GM18520 (cell line): Measurements from ENCODE around the gene WSB1.

Experiments
- ATAC-seq: cut with Tn5 transposase; IDR thresholded peaks from one replicate; pipeline ENCODE4 v1.9.1; 2021; ENCODE audit not compliant: unreplicated experiment

Gene WSB1

DNA sequence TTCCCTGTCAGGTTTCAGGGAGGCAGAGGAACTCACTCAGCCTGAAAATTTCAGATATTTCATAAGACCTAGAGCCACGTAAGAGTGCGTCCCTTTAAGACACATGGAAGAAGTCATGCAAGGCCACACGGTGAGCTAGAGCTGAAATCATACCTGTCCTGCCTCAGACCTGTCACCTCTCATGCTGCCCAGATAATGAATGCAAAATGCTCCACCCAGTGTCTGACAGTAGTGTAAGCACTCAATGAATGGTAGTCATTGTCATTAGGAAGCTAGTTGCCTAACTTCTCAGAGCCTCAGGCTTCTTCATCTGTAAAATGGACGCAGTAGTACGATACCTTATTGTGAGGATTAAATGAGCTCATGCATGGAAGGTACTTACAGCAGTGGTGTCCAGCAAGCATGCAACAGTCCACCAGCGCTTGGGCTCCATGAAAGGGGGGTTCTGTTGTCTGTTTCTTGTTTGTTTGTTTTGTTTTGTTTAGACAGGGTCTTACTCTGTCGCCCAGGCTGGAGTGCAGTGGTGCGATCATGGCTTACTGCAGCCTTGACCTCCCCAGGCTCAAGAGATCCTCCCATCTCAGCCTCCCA is 60.7 kb downstream of the WSB1 start:
- ATAC-seq = no peak

DNA sequence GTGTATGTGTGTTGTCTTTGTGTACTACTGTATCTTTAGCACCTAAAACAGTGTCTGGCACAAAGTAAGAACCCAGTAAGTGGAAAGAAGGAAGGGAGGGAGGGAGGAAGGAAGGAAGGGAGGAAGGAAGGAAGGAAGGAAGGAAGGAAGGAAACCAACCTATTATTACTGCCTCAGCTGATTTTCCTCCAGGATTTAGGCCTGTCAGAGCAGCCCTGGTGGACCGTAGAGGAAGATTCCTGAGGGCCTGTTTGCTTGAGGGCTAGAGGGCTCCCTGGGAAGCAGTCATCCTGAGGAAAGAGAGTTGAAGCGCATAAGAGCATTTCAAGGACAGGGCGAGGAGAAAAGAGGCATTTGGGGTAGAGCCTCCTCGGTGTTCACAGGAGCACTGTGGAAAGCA is 61.5 kb downstream of the WSB1 start:
- ATAC-seq = no peak

DNA sequence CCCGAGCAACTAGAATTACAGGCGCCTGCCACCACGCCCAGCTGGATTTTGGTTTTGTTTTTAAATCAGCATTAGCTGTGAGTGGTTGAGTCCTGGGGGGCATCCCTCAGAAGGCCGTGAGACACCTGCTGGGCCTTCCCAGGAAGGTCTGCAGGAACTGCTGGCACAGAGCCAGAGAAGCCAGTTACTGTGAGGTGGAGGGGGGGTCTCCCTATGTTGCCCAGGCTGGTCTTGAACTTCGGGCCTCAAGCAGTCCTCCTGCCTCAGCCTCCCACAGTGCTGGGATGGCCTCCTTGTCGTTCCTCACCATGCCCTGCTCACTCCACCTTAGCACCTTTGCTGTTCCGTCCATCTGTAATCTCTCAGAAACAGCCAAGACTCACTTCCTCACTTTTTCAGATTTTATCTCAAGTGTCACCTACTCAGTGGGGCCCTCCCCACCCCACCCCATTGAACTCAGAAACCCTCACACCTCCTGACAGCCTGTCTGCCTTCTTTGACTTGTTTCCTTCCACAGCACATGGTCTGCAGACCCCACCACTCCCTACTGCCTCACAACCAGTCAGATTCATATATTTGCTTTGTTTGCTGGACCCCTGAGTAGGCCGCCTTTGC is 62.3 kb downstream of the WSB1 start:
- ATAC-seq = no peak

DNA sequence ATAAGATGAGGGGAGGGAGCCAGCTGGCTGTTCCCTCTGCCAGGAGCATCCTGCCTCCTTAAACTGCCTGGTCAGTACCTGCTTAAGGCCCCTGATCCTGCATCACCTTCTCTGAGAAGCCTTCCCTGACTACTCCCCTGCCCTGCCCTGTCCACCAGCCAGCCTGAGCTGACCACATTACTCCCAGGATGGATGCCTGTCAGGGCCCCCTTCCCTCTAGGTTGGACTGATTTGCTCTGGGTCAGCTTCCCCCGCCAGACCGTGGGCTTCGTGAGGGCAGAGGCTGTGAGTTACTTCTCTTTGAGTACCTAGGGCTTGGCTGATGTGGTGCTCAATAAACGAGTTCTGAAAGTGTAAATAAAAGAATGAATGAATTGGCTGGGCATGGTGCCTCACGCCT is 63.3 kb downstream of the WSB1 start:
- no peak for ATAC-seq

DNA sequence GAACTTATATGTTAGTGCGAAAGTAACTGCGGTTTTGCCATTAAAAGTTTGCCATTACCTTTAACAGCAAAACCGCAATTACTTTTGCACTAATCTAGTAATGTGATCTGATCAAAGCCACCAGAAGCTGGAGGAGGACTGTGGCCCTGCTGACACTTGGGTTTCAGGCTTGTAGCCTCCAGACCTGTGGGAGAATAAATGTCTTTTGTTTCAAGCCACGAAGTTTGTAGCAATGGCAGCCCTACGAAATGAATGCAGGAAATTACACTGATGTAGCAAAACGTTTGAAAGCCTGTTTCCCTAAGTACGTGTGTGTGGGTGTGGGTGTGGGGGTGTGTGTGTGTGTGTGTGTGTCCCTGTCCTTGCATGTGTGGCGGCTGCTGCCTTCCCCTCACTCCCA is 66.6 kb downstream of the WSB1 start:
- no peak for ATAC-seq

DNA sequence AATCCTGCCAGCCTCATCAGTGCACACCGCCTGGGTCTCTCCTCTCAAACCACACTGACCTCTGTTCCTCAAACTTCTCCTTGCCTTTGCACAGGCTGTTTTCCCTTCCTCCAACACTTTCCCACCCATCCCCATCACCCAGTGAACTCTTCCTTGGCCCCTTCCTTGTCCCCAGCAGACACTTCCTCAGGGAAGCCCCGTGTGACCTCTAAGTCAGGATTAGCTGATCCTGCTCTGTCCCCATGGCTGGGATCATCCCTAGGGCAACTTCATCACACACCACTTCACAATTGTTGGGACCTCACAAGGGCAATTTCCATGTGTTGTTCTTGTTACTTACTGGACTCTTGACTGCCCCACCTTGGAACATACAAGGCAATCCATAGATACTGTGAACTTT is 67.8 kb downstream of the WSB1 start:
- ATAC-seq = no peak

DNA sequence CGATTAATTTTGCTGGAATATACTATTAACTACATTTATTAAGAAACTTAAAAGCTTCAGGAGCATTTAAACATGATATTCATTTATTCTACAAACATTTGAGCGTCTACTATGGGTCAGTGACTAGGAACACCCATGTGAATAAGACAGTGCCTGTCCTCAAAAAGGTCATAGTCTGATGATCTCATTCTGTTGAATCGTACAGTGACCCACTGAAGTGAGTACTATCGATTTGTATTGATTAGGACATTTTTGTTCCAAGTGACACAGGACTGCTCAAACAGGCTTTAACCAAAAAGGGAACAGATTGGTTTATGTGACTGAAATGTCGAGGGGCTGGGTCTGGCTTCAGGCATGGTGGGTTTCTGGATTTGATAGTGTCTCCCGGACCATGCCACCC is 68.6 kb downstream of the WSB1 start:
- no peak for ATAC-seq

DNA sequence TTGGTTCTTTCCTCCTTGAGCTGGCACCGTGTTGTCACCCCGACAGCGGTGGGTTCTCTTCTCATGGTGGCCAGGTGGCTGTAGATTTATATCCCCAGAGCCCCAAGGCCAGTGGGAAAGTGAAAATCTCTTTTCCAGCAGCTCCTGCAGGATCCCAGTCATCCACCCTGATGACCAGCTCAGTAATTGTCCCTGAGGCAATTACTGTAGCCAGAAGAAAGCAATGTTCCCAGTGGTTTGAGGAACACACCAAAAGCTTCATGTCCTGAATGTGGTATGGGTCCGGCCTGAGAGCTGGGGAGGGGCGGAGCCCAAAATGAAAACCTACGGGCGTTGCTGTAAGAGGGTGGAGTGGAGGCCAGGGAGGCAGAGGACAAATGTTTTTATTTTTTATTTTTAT is 69.0 kb downstream of the WSB1 start:
- no peak for ATAC-seq

DNA sequence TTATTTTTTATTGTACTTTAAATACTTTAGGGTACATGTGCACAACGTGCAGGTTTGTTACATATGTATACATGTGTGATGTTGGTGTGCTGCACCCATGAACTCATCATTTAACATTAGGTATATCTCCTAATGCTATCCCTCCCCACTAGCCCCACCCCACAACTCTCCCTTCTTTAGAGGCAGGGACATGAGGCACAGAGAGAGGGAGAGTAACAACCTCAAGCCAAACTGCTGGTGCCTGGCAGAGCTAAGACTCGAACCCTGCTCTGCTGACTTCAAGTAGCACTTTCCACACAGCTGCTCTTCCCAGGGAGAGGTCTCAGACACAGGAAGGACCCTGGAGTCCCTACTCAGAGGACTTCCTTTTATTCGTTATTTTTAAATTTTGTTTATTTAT is 69.4 kb downstream of the WSB1 start:
- ATAC-seq = no peak
